H9 (cell line): ENCODE results near the gene PLAU. TPM values are rescaled to one million over a fixed set of nuclear protein-coding genes. Genes with fewer than 3 reads are reported as not detected.
A peak's percentile ranks its signal among the peaks of the same experiment; 100 is the strongest.

ENCODE experiments used
- DNase-seq: peaks from one replicate; pipeline ENCODE4 v3.0.0-alpha.2; 2017
- H2AFZ ChIP-seq: one replicate; pipeline ENCODE4 v1.6.1; 2013; ENCODE audit warnings: mild to moderate bottlenecking, low read length, control low read depth, moderate library complexity
- H2AK5ac ChIP-seq: 2 replicates; pipeline ENCODE4 v1.6.1; 2013; ENCODE audit warnings: low read length, control low read depth, mixed read lengths; ENCODE audit not compliant: insufficient read length
- H2BK120ac ChIP-seq: one replicate; pipeline ENCODE4 v1.6.1; 2013; ENCODE audit warnings: low read depth, mild to moderate bottlenecking, low read length, control low read depth, inconsistent platforms; ENCODE audit not compliant: poor library complexity, severe bottlenecking
- H2BK12ac ChIP-seq: 2 replicates; pipeline ENCODE4 v1.6.1; 2013; ENCODE audit warnings: low read length, control low read depth, mixed read lengths, low read depth; ENCODE audit not compliant: insufficient read length
- H2BK15ac ChIP-seq: 2 replicates; pipeline ENCODE4 v1.6.1; 2013; ENCODE audit warnings: low read depth, low read length, control low read depth
- H2BK20ac ChIP-seq: one replicate; pipeline ENCODE4 v1.6.1; 2013; ENCODE audit warnings: low read depth, mild to moderate bottlenecking, low read length, control low read depth, inconsistent platforms; ENCODE audit not compliant: poor library complexity, severe bottlenecking
- H2BK5ac ChIP-seq: 2 replicates; pipeline ENCODE4 v1.6.1; 2013; ENCODE audit warnings: low read length, control low read depth, mixed read lengths; ENCODE audit not compliant: insufficient read length
- H3K14ac ChIP-seq: 2 replicates; pipeline ENCODE4 v1.6.1; 2013; ENCODE audit warnings: low read length, control low read depth; ENCODE audit not compliant: insufficient read depth
- H3K18ac ChIP-seq: 2 replicates; pipeline ENCODE4 v1.6.1; 2013; ENCODE audit warnings: low read depth, mild to moderate bottlenecking, mixed read lengths, low read length, control low read depth; ENCODE audit not compliant: insufficient read length
- H3K23ac ChIP-seq: 2 replicates; pipeline ENCODE4 v1.6.1; 2013; ENCODE audit warnings: low read length, control low read depth, mixed read lengths, low read depth; ENCODE audit not compliant: insufficient read length
- H3K23me2 ChIP-seq: 2 replicates; pipeline ENCODE4 v1.6.1; 2013; ENCODE audit warnings: low read depth, mild to moderate bottlenecking, mixed read lengths, low read length, control low read depth; ENCODE audit not compliant: insufficient read length, poor library complexity, severe bottlenecking
- H3K27ac ChIP-seq: 2 replicates; pipeline ENCODE4 v1.5.1; 2013; ENCODE audit warnings: low read length, control low read depth, mixed read lengths, low read depth; ENCODE audit not compliant: insufficient read length
- H3K27me3 ChIP-seq: 2 replicates; pipeline ENCODE4 v1.6.1; 2013; ENCODE audit warnings: low read length, control low read depth, inconsistent platforms; ENCODE audit not compliant: insufficient read depth
- H3K4ac ChIP-seq: 2 replicates; pipeline ENCODE4 v1.6.1; 2013; ENCODE audit warnings: low read depth, mild to moderate bottlenecking, control low read depth, inconsistent platforms, low read length, moderate library complexity
- H3K4me1 ChIP-seq: 2 replicates; pipeline ENCODE4 v1.6.1; 2013; ENCODE audit warnings: low read length, control low read depth, inconsistent platforms; ENCODE audit not compliant: insufficient read depth
- H3K4me2 ChIP-seq: 2 replicates; pipeline ENCODE4 v1.6.1; 2013; ENCODE audit warnings: low read length, control low read depth, mixed read lengths; ENCODE audit not compliant: insufficient read length, insufficient read depth
- H3K56ac ChIP-seq: 2 replicates; pipeline ENCODE4 v1.6.1; 2013; ENCODE audit warnings: low read depth, mild to moderate bottlenecking, mixed read lengths, low read length, control low read depth; ENCODE audit not compliant: insufficient read length
- H3K79me1 ChIP-seq: 2 replicates; pipeline ENCODE4 v1.6.1; 2013; ENCODE audit warnings: low read depth, mild to moderate bottlenecking, moderate library complexity, low read length, control low read depth, inconsistent platforms; ENCODE audit not compliant: insufficient read depth, poor library complexity, severe bottlenecking
- H3K79me2 ChIP-seq: 2 replicates; pipeline ENCODE4 v1.6.1; 2013; ENCODE audit warnings: low read length, control low read depth, inconsistent platforms; ENCODE audit not compliant: insufficient read depth
- H3K9ac ChIP-seq: 2 replicates; pipeline ENCODE4 v1.6.1; 2013; ENCODE audit warnings: low read length, control low read depth, mixed read lengths; ENCODE audit not compliant: insufficient read length; ENCODE audit errors: extremely low read depth
- H3K9me3 ChIP-seq: one replicate; pipeline ENCODE4 v1.6.1; 2013; ENCODE audit warnings: low read depth, low read length, inconsistent platforms; ENCODE audit not compliant: control insufficient read depth
- H3T11ph ChIP-seq: one replicate; pipeline ENCODE4 v1.6.1; 2013; ENCODE audit warnings: mild to moderate bottlenecking, low read length, control low read depth, inconsistent platforms
- H4K20me1 ChIP-seq: one replicate; pipeline ENCODE4 v1.6.1; 2013; ENCODE audit not compliant: control insufficient read depth, insufficient read length, insufficient read depth
- H4K5ac ChIP-seq: 2 replicates; pipeline ENCODE4 v1.6.1; 2013; ENCODE audit warnings: low read depth, mild to moderate bottlenecking, mixed read lengths, low read length, control low read depth; ENCODE audit not compliant: insufficient read length
- H4K8ac ChIP-seq: replicated peaks from 2 replicates; pipeline ENCODE4 v1.6.1; 2013; ENCODE audit warnings: low read length, control low read depth, mixed read lengths, low read depth; ENCODE audit not compliant: insufficient read length
- H4K91ac ChIP-seq: 2 replicates; pipeline ENCODE4 v1.6.1; 2013; ENCODE audit warnings: low read depth, mild to moderate bottlenecking, moderate library complexity, mixed read lengths, low read length, control low read depth; ENCODE audit not compliant: insufficient read length
- H3K27ac Mint-ChIP-seq, 3 experiments: 2 replicates in 2 of 3; 3 replicates in 1 of 3; pipeline ENCODE4 v1.8.0; 2020 to 2021; ENCODE audit warnings: mixed read lengths in 3 of 3, mild to moderate bottlenecking in 1 of 3, moderate library complexity in 1 of 3
- H3K27me3 Mint-ChIP-seq: 2 replicates; pipeline ENCODE4 v1.8.0; 2021; ENCODE audit warnings: low read depth, mild to moderate bottlenecking, moderate library complexity, mixed read lengths
- H3K36me3 Mint-ChIP-seq, 3 experiments: 2 replicates in 2 of 3; 3 replicates in 1 of 3; pipeline ENCODE4 v1.8.0; 2020 to 2021; ENCODE audit warnings: low read depth in 3 of 3, mixed read lengths in 3 of 3; ENCODE audit not compliant: insufficient read depth in 1 of 3
- H3K4me1 Mint-ChIP-seq, 2 experiments: 2 replicates each; pipeline ENCODE4 v1.8.0; 2020; ENCODE audit warnings: mixed read lengths in 2 of 2
- H3K4me3 Mint-ChIP-seq, 2 experiments: 2 replicates in 1 of 2; 3 replicates in 1 of 2; pipeline ENCODE4 v1.8.0; 2020 to 2021; ENCODE audit warnings: mild to moderate bottlenecking in 2 of 2, mixed read lengths in 2 of 2, moderate library complexity in 1 of 2
- H3K9me3 Mint-ChIP-seq, 2 experiments: 2 replicates in 1 of 2; 3 replicates in 1 of 2; pipeline ENCODE4 v1.8.0; 2020; ENCODE audit warnings: mild to moderate bottlenecking in 2 of 2, mixed read lengths in 2 of 2, moderate library complexity in 1 of 2
- WGBS: extraction: QIAGEN DNeasy Blood & Tissue Kit; methylation state at CpG from one replicate; pipeline ENCODE4 v1.1.7; 2013; ENCODE audit warnings: missing lambda C conversion rate, low lambda C conversion rate, mixed read lengths; ENCODE audit not compliant: insufficient read length; ENCODE audit errors: extremely low coverage; 5-methylcytosine and 5-hydroxymethylcytosine counted together
- total RNA-seq: library from RNA; stranded (reverse); gene quantifications from 2 replicates; pipeline ENCODE4 v1.2.1, GENCODE V29; 2021
- TF ChIP-seq, protein P1 (sequence below): fragments of 200-600 bp; sonication (generic); conservative IDR thresholded peaks from 3 replicates; pipeline ENCODE4 v1.8.0; 2021; ENCODE audit warnings: antibody characterized with exemption, mild to moderate bottlenecking

PLAU gene
- total RNA-seq, 1 experiment from 2014 or later = 15.0 TPM

DNA sequence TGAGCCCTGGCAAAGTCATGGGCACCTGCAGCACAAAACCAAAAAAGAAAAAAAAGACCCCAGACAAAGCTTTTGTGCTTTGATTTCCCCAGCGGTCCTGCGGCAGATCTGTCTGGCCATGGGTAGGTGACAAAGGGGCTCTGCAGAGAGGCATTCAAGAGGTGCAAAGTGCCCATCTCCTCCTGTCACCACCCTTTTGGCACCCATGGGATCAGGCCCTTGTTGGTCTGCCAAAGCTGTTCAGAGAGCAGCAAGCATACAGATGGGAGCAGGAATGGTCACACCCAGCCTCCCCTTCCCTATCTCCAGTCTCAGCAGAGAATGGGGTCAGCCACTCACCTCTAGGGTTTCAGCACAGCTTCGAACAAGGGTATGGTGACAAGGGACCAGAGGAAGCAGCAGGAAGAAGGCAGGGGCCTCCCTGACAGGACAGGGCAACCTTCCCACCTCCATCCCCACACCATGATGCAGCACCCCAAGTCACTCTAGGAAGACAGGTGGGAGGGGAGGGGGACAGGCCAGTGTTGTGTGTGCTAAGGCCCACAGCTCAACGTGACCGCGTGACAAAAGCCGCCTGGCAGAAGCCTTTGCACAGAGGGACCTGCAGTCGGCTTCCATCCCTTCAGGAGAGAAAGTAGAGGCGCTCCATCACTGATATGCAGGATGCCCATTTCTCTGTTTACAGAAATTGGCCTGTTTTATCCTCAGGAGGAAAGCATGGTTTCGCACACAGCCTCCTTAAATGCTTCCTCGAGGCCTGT is 42.9 kb upstream of the PLAU start:
- Mint-ChIP-seq H3K4me3 (no peak overlapping the region; a peak in 1 of 5 replicates), H3K27me3 (no peaks in the 10 kb centered on the region), H3K27ac (peak overlapping the region in 2 of 3 experiments; percentile 66 to 92; a peak in 2 of 7 replicates), H3K36me3 (peaks cover 29 to 62% (median 34%) of the 10 kb centered on the region in 3 experiments; a peak in 6 of 7 replicates), H3K4me1 (peaks cover 24 to 25% of the 10 kb centered on the region in 2 experiments), H3K9me3 (no peaks in the 10 kb centered on the region)
- H3K9ac ChIP-seq = no peak overlapping the region
- no peak overlapping the region for H4K5ac ChIP-seq
- H3K27ac ChIP-seq = no peak overlapping the region
- TF ChIP-seq, protein P1, sequence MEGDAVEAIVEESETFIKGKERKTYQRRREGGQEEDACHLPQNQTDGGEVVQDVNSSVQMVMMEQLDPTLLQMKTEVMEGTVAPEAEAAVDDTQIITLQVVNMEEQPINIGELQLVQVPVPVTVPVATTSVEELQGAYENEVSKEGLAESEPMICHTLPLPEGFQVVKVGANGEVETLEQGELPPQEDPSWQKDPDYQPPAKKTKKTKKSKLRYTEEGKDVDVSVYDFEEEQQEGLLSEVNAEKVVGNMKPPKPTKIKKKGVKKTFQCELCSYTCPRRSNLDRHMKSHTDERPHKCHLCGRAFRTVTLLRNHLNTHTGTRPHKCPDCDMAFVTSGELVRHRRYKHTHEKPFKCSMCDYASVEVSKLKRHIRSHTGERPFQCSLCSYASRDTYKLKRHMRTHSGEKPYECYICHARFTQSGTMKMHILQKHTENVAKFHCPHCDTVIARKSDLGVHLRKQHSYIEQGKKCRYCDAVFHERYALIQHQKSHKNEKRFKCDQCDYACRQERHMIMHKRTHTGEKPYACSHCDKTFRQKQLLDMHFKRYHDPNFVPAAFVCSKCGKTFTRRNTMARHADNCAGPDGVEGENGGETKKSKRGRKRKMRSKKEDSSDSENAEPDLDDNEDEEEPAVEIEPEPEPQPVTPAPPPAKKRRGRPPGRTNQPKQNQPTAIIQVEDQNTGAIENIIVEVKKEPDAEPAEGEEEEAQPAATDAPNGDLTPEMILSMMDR = no peak
- H3K79me1 ChIP-seq = no peaks in the 10 kb centered on the region
- H2AFZ ChIP-seq = no peak overlapping the region
- H3T11ph ChIP-seq = no peak overlapping the region
- no peak overlapping the region for H2BK5ac ChIP-seq
- H4K8ac ChIP-seq = no peak overlapping the region
- no peak overlapping the region for H2BK12ac ChIP-seq
- H3K4ac ChIP-seq = no peak overlapping the region
- peaks cover 2% of the 10 kb centered on the region for H4K20me1 ChIP-seq
- no peak overlapping the region for H4K91ac ChIP-seq
- no CpG with 5 or more reads among the region's 11 CpGs for WGBS
- H2BK15ac ChIP-seq = no peak overlapping the region
- no peaks in the 10 kb centered on the region for H3K23me2 ChIP-seq
- no peak overlapping the region for H2BK20ac ChIP-seq
- no peak overlapping the region for H3K23ac ChIP-seq
- H3K14ac ChIP-seq = peak overlapping the region; percentile 19; the same call in 1 of the 2 replicates
- no peaks in the 10 kb centered on the region for H3K9me3 ChIP-seq
- no peaks in the 10 kb centered on the region for H3K27me3 ChIP-seq
- H2AK5ac ChIP-seq = no peak overlapping the region
- H3K18ac ChIP-seq = no peak overlapping the region
- no peak overlapping the region for H3K56ac ChIP-seq
- no peaks in the 10 kb centered on the region; the same call in 1 of the 2 replicates for H3K79me2 ChIP-seq
- no peak for DNase-seq
- H3K4me1 ChIP-seq = peaks cover 2% of the 10 kb centered on the region; the same call in 1 of the 2 replicates
- H2BK120ac ChIP-seq = no peak overlapping the region
- H3K4me2 ChIP-seq = no peak overlapping the region
